Stimulated activated CD4-positive, alpha-beta T cell treated with anti-CD3 and anti-CD28 coated beads, Interleukin-1b, Interleukin-23, amount 100 ng/mL, for 48 hours (primary cell): ENCODE measurements around the gene MXRA5.
"Not testable (repeated sequence)": the region's sequence is repeated elsewhere in the genome, so short reads cannot be mapped to it uniquely, and the experiment has no call there.

Source experiments
- DNase-seq: peaks from one replicate; pipeline ENCODE4 v3.0.0-alpha.2; 2020

Gene MXRA5

DNA sequence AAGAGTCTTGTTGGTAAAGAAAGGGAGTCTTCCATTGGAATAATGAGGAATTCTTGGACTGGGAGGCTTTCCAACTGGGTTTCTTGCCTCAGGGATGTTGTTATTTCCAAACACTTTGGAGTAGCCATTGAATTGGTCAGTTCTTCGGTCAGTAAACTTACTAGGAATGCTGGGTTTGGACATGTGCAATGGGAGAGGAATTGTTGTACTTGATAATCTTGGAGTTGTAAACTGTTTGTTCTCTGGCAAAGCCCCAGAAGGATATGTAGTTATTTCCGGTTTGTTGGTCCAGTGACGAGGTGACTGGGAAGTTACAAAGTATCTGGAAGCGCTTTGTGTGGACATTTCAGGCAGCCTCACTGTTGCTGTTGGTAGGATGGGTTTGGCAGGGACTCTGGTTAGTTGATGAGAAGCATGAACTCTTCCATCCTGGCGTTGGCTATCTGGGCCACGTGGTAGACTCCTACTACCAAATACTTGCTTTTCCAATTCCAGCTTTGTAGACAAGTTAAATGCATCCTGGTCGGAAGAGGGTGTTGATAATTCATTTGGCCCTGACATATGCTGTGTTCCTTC, 25.9 kb downstream of the MXRA5 start:
- DNase-seq, result no peak

DNA sequence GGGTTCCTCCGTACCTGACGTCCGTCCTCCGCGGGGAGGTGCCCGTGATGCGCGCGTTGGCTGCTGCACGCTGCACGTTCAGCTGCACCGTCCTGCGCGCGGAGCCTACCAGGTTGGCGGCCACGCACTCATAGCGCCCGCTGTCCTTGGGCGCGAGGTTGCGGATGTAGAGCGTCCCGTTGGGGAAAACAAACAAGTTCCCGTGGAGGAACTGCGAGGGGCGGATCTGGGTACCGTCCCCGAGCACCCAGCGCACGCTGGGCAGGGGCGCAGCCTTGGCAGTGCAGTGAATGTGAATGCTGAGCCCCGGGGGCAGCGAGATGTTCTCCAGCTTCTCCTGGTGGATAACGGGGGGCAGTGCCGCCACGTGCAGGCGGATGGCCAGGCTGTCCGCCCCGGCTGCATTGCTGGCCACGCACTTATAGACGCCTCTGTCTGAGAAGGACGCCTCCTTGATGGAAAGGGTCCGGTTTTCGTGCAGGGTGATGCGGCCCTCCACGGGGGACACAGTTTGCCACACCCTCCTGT, 29.2 kb downstream of the MXRA5 start:
- DNase-seq, result no peak

DNA sequence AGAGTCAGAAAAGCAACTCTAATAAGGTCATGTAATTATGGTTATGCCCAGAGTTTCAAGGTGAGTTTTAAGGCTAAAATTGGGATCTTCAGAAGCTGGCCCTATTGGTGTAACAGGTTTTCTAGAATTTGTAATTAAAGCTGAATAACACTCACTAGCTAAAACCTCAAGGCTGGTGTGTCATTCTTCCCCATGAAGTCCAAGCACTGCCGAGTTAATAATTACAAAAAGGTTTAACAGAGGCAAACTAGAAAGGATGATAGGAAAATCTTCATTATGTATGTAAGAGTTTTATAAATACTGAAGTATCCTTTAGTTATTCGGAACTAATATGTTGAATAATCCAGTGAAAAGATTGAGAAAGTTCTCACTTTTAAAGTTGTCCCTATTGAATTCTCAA, 34.3 kb downstream of the MXRA5 start:
- DNase-seq, result no peak

DNA sequence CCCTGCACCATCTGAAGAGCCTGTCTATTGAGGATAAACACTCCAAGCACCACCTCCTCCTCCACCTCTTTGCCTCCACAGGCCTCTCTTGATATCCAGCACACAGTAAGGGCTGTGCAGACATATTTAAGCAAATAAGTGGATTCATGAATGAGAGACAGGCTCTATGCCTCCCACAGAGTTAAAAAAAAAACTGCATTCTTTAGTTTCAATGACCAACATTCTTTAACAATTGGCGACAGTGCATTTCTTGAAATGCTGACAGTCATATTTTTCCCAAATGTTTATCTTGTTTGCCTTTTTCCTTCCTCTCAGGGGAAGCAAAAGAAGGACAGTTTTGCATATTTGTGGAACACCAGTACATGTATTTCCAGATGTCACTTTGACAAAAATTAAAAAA, 38.6 kb downstream of the MXRA5 start:
- no peak for DNase-seq

DNA sequence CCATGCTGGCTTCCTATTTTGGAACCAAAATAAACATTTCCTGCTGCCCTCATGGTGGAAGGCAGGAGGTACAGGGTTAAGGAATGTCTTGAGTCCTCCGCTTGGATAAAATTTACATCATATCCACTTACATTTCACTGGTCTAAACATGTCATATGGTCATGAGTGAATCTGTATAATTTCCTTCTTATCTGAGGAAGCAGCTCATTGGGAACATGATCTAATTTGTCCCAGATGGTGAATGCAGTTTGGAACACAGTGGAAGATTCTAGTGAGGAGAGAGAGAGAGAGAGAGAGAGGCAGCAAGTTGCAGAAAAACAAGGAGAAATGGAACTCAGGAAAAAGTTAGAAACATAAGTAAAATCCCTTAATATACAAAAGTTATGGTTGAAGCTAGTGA, 46.8 kb downstream of the MXRA5 start:
- no peak for DNase-seq

DNA sequence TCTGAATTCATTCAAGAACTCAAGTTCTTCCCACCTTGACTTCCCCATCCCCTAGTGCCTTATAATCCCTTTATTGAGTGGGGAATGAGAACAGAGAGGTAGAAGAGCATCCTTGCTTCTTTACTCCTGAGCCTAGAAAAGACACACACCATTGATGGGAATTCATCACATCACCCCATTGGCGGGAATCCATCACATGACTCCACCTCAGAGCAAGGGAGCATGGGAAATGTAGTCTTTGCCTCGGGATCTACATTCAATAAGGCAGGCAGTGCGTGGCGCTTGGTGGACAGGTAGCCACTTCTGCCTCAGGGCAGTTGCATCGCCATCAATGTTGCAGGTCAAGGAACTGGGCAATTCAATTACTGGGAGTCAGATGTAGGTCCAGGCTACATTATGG, 50.7 kb downstream of the MXRA5 start:
- DNase-seq, result no peak

DNA sequence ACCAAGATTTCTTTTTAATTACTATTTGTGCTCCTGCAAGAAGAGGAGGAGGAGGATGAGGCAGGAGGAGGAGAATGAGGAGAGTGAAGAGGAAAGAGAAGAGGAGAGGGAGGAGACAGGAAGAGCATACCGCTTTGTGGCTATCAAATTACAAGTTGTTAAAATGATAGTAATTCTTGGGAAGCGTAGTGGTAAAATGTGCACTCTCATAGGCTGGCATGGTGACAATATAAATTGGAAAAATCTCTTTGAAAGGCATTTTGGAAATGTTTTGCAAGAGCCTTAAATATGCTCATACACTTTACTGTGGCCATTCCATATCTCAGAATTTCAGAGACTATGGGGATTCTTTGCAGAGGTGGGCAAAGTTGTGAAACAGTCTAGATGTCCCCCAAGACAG, 53.2 kb downstream of the MXRA5 start:
- DNase-seq, result no peak

DNA sequence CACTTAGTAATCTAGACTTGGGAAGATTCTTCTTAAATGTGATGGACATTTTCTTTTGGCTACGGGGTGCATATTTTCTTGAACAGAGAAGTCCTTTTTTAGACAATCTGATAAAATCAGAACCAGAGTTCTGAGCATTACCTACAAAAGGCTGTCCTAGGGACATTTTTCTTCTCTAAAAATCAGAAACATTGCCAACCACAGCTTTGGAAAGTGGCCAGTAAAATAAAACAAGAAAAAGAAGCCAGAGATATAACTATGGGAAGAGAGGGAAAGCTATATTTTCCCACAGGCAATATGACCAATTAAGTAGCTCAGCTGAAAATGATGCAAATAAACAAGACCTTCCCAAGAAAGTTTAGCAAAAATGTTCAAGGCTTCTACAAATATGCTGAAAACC, 55.9 kb downstream of the MXRA5 start:
- no peak for DNase-seq

DNA sequence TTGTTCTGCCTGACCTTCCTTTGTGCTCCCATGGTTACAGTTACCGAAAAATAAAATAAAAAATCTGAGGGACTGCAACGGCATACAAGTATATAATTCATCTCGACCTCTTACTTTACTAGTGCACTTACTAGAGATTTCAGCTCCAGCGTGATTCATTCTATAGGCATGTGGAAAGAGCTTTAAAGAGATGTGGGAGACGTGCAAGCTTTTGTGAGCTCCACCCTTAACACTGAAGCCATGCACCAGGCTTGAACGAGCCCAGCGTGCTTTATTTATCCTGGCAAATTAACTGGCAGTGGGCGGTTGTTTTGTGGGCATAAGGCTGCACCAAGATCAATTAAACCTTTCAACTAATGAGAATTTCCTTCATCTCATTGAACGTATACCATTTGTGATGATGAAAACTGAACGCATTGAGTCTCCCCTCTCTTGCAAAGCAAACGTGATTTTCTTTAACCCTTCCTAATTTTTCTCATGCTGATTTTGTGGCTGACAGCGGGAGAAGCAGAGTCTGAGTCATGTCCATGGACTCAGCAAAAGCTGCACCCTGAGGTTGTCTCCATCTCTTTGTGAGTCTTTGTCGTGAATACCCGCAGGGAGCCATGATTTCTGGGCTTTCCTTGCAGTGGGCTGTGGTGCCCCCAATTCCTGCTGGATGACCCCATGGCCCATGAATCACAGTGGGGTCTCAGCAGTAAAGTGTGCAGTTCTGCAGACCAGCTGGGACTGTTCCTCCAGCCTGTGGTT, 60.1 kb downstream of the MXRA5 start:
- no peak for DNase-seq

DNA sequence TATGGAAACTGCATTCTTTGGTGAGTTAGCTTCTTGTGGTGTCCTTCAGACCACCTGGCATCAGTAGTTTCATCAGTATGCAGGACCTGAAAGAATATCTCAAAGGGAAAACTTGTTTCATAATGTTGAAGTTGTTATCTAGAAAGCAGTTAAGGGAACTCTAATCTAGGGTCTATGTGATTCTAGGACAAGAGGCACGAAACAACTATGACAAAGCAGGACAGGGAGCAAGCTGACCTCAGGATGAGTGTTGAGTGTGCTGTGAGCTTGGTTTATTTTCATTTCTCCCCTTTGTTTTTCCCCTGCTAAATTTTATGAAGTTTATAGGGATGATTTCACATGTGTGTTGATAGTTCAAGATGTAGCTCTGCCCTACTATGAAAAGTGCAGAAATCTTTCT, 65.7 kb downstream of the MXRA5 start:
- no peak for DNase-seq

DNA sequence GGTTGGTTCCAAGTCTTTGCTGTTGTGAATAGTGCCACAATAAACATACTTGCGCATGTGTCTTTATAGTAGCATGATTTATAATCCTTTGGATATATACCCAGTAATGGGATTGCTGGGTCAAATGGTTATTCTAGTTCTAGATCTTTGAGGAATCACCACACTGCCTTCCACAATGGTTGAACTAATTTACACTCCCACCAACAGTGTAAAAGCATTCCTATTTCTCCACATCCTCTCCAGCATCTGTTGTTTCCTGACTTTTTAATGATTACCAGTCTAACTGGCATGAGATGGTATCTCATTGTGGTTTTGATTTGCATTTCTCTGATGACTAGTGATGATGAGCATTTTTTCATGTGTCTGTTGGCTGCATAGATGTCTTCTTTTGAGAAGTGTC, 72.8 kb downstream of the MXRA5 start:
- DNase-seq, result not testable (repeated sequence)

DNA sequence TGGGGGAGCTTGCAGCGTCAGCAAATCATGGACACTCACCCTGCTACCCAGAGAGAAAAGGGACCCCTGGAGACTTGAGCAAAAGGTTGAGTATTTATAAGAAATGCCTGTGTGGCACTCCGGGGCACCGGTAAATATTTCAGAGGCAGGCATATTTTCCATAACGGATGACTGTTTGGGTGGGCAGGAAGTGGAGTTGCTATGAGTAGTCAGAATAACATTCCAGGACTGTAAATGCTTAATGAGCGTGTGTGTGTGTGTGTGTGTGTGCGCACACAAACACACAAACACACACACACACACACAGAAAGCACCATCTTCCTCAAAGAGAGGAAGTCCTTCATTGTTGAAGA, 74.6 kb downstream of the MXRA5 start:
- no peak for DNase-seq

DNA sequence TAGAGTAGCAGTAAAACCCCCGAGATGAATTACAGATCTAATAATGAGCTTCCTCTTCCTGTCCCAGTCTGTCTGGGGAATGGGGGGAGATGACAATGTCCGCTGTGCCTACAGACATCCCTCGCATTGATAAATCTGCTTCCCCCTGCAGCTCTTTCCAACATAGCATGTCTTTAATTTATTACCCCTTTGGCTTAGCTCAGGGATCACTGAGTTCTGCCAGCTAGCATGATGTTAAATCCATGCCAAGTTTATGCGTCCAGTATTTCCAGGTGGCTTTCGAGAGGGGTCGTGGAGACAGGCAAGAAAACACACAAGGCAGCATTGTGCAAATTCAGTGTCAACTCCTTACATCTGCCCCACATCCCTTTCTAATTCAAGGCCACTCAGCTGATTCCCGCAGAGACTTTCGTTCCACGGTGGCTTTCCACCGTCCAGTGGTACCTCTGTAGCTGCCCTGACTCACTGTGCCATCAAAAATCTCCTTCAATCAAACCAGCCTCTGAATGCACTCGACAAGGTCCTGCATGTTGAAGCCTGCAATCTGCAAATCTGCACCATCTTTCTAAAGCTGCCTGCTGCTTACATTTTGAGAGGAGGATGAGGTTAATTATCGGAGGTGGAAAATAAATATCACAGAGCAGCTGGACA, 75.1 kb downstream of the MXRA5 start:
- no peak for DNase-seq

DNA sequence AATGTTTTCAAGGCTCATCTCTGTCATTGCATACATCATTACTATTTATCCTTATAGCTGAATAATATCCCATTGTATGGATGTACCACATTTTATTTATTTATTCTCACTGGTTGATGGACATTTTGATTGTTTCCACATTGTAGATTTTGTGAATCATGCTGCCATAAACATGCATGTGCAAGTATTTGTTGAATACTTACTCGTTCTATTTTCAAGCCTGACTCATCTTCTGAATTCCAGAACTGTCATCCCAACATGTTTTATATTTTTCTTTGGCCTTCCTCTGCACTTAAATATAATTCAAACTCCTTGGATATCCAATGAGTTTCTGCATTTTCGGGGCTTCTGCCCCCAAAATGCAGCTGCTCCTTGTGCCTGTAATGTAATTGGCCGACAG, 77.6 kb downstream of the MXRA5 start:
- DNase-seq, result no peak

DNA sequence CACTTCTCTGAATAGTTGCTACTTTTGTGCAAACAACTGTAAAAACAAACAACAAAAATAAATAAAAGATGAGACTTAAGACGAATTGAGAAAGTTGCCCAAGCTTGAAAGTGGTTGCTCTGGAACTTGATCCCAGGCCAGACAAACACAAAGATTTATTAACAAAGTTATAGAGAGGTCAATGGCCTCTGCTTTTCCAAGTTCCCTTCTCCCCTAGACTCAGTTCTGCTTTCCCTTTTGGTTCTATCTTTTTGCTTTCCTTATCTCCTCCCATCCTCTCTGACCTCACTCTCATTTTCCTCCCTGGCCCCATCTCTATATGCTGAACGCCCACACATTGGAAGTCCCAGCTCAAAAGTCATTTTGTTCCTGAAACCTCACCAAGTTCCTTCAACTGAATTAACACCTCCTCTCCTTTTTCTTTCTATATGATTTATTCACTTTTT, 82.7 kb downstream of the MXRA5 start:
- no peak for DNase-seq

DNA sequence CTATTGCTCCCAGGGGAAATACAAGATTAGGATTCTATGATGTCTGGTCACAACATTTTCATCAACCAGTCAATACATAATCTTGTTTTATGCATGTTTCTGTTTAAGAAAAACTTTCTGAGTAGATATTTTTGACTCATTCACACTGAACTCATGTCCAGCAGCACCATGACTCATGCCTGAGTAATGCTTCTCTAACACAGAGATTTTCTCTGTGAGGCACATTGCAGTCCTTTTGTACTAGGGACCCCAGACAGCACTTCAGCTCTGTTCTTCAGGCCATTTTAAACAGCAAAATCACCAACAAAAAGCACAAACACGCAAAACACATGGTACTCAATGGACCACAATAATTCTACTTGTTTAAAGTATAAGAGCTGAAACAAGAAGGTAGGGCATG, 83.6 kb downstream of the MXRA5 start:
- DNase-seq, result no peak
